PC-9 (cell line): ENCODE data around the gene CHML. TPM values are rescaled to one million over a fixed set of nuclear protein-coding genes. Genes with fewer than 3 reads are reported as not detected.
A peak's percentile ranks its signal among the peaks of the same experiment; 100 is the strongest.

Experiments used
- BruUV-seq: library from RNA; stranded (reverse); fragments of 400-500 nt; replicated peaks from 2 replicates; lab custom pipeline; 2021; lab: Mats Ljungman, UMichigan
- CTCF ChIA-PET: fragments of 300-600 bp; sonication (Branson Sonifier 250); formaldehyde crosslinking; loops from one replicate; lab custom pipeline; 2022; ENCODE audit warnings: antibody characterized with exemption; lab: Charles Lee
- POLR2A ChIA-PET: fragments of 300-600 bp; sonication (Branson Sonifier 250); formaldehyde crosslinking; loops from one replicate; lab custom pipeline; 2022; ENCODE audit warnings: antibody characterized with exemption; ENCODE audit not compliant: unreplicated experiment; lab: Charles Lee
- DNase-seq, 2 experiments: peaks; one replicate each; pipeline versions ENCODE4 v3.0.0 to v3.0.0-alpha.2; 2015 to 2022; ENCODE audit warnings: mixed read lengths in 1 of 2
- H2AFZ ChIP-seq: fragments of 200-600 bp; sonication (generic); 2 replicates; pipeline ENCODE4 v1.8.1; 2017; ENCODE audit warnings: antibody characterized with exemption
- H3F3A ChIP-seq: fragments of 200-600 bp; sonication (generic); 2 replicates; pipeline ENCODE4 v1.8.1; 2017; ENCODE audit warnings: antibody characterized with exemption, mild to moderate bottlenecking, low read depth; ENCODE audit not compliant: insufficient read depth
- H3K27ac ChIP-seq: fragments of 200-600 bp; sonication (generic); 2 replicates; pipeline ENCODE4 v1.6.1; 2016; ENCODE audit warnings: mixed run types
- H3K27me3 ChIP-seq: fragments of 200-600 bp; sonication (generic); 2 replicates; pipeline ENCODE4 v1.6.1; 2016; ENCODE audit warnings: low read depth, mixed run types; ENCODE audit not compliant: insufficient read depth
- H3K36me3 ChIP-seq: fragments of 200-600 bp; sonication (generic); 2 replicates; pipeline ENCODE4 v1.6.1; 2016; ENCODE audit warnings: low read depth, mixed run types
- H3K4me1 ChIP-seq: fragments of 200-600 bp; sonication (generic); replicated peaks from 2 replicates; pipeline ENCODE4 v1.6.1; 2016; ENCODE audit warnings: mixed run types; ENCODE audit not compliant: insufficient read depth
- H3K4me2 ChIP-seq: fragments of 200-600 bp; sonication (generic); 2 replicates; pipeline ENCODE4 v1.6.1; 2017; ENCODE audit warnings: mixed run types
- H3K4me3 ChIP-seq: fragments of 200-600 bp; sonication (generic); 2 replicates; pipeline ENCODE4 v1.6.1; 2016; ENCODE audit warnings: mixed run types
- H3K79me2 ChIP-seq: fragments of 200-600 bp; sonication (generic); 2 replicates; pipeline ENCODE4 v1.6.1; 2017; ENCODE audit warnings: low read depth, mixed run types
- H3K9me2 ChIP-seq: fragments of 200-600 bp; sonication (generic); 2 replicates; pipeline ENCODE4 v1.8.1; 2017; ENCODE audit warnings: mild to moderate bottlenecking; ENCODE audit not compliant: insufficient read depth
- H3K9me3 ChIP-seq: fragments of 200-600 bp; sonication (generic); 2 replicates; pipeline ENCODE4 v1.8.1; 2016; ENCODE audit warnings: low read depth; ENCODE audit not compliant: insufficient read depth
- H4K20me1 ChIP-seq: fragments of 200-600 bp; sonication (generic); 2 replicates; pipeline ENCODE4 v1.8.1; 2017; ENCODE audit not compliant: insufficient read depth
- CTCF ChIP-seq: fragments of 200-600 bp; sonication (generic); conservative IDR thresholded peaks from 2 replicates; pipeline ENCODE4 v1.6.1; 2017; ENCODE audit warnings: mixed run types, antibody characterized with exemption, mild to moderate bottlenecking, moderate library complexity
- EZH2 ChIP-seq: fragments of 200-600 bp; sonication (generic); IDR thresholded peaks from 2 replicates; pipeline ENCODE4 v1.8.0; 2017; ENCODE audit warnings: antibody characterized with exemption, low read depth
- intact Hi-C: fragments of 100-400 bp; cut with micrococcal nuclease; formaldehyde crosslinking; loops from one replicate; pipeline ENCODE4 v1.10.0; 2022; ENCODE audit not compliant: unreplicated experiment
- total RNA-seq: library from RNA; stranded (reverse); gene quantifications from 2 replicates; pipeline ENCODE4 v1.2.3, GENCODE V29; 2021

Gene CHML
- total RNA-seq, 1 experiment from 2014 or later = 47.8 TPM

GRCh38 chr1:241630005-241630404 is 10.2 kb downstream of the CHML start:
- POLR2A ChIA-PET = no interaction called here
- H3K4me2 ChIP-seq = no peak overlapping the region
- no TSS peak for BruUV-seq
- H3K79me2 ChIP-seq = peaks cover 27% of the 10 kb centered on the region
- H3K36me3 ChIP-seq = peaks cover 19% of the 10 kb centered on the region; the same call in 1 of the 2 replicates
- peaks cover 22% of the 10 kb centered on the region for H3K4me1 ChIP-seq
- intact Hi-C loops = no loop called here
- H3K4me3 ChIP-seq = no peak overlapping the region
- CTCF ChIA-PET = no interaction called here
- no peak overlapping the region for H3K27ac ChIP-seq
- H3K27me3 ChIP-seq = no peaks in the 10 kb centered on the region
- H3K9me2 ChIP-seq = no peaks in the 10 kb centered on the region
- TF ChIP-seq CTCF (no peak), EZH2 (no peak)
- no peaks in the 10 kb centered on the region for H3K9me3 ChIP-seq
- DNase-seq = no peak
- H2AFZ ChIP-seq = no peak overlapping the region
- peaks cover 17% of the 10 kb centered on the region for H3F3A ChIP-seq
- no peaks in the 10 kb centered on the region for H4K20me1 ChIP-seq

GRCh38 chr1:241627453-241628259 is 12.5 kb downstream of the CHML start:
- intact Hi-C loops = loop anchor here (1.0 kb wide), 1 partner anchor 96 kb away; no protein-coding TSS in a partner anchor
- H3F3A ChIP-seq = peaks cover 25% of the 10 kb centered on the region
- H3K9me2 ChIP-seq = no peaks in the 10 kb centered on the region
- H2AFZ ChIP-seq = no peak overlapping the region
- no peak overlapping the region for H3K4me3 ChIP-seq
- H3K9me3 ChIP-seq = no peaks in the 10 kb centered on the region
- no peaks in the 10 kb centered on the region for H3K27me3 ChIP-seq
- H3K4me2 ChIP-seq = no peak overlapping the region
- no peaks in the 10 kb centered on the region for H4K20me1 ChIP-seq
- ChIA-PET CTCF (interaction anchor here (0.5 to 1.3 kb wide), 3 partner anchors 11 to 96 kb away, joined by 3 to 8 read pairs (median 5); partner anchors contain the start of gene KMO), POLR2A (interaction anchor here (1.0 kb wide), 1 partner anchor 94 kb away, joined by 4 read pairs; no protein-coding TSS in a partner anchor)
- TF ChIP-seq CTCF (peak; percentile 69), EZH2 (no peak)
- 0 out of 2 replicates have a peak overlapping the region, but pooled peaks have one; percentile 28 for H3K27ac ChIP-seq
- H3K4me1 ChIP-seq = peaks cover 29% of the 10 kb centered on the region
- H3K36me3 ChIP-seq = peaks cover 15% of the 10 kb centered on the region; the same call in 1 of the 2 replicates
- peak in 1 of 2 experiments; percentile 64 for DNase-seq
- H3K79me2 ChIP-seq = peaks cover 14% of the 10 kb centered on the region
- BruUV-seq = no TSS peak

- Histone ChIP-seq H4K20me1 (no peaks in the 10 kb centered on the region; the same call in 1 of the 2 replicates), H3K4me3 (no peak overlapping the region), H3F3A (peaks cover 21% of the 10 kb centered on the region), H3K27ac (0 out of 2 replicates have a peak overlapping the region, but pooled peaks have one; percentile 1), H2AFZ (no peak overlapping the region), H3K36me3 (peaks cover 13% of the 10 kb centered on the region), H3K9me2 (no peaks in the 10 kb centered on the region), H3K9me3 (no peaks in the 10 kb centered on the region), H3K4me2 (peak overlapping the region; percentile 32), H3K79me2 (peaks cover 6% of the 10 kb centered on the region), H3K4me1 (peaks cover 29% of the 10 kb centered on the region), H3K27me3 (no peaks in the 10 kb centered on the region)
- CTCF ChIA-PET = no interaction called here
- BruUV-seq = no TSS peak
- intact Hi-C loops = no loop called here
- DNase-seq = peak in 1 of 2 experiments; percentile 89
- POLR2A ChIA-PET = no interaction called here
- TF ChIP-seq CTCF (no peak), EZH2 (no peak)
Observed at GRCh38 chr1:241624935-241625334, 15.2 kb downstream of the CHML start.
